ENCODE results near the gene HCK.

GRCh38 chr20:32050851-32051556 is 1.0 kb upstream of the HCK start:
- TF ChIP-seq CTCF (IDR thresholded peaks at IDR 0.05; ENCODE audit: low read length) (no peak), EZH2 (optimal IDR thresholded peaks at IDR 0.05; ENCODE audit: low read depth, low read length) (no peak), EZH2phosphoT487 (IDR thresholded peaks at IDR 0.05; ENCODE audit: low read length) (no peak)
